ENCODE results near the gene CATSPERE.

- TF ChIP-seq E2F4 (CRISPR knock-in tag; IDR thresholded peaks at IDR 0.05; ENCODE audit: low read depth): no peak
- no peak for TF ChIP-seq SMARCC2 (IDR thresholded peaks at IDR 0.05; ENCODE audit: low read depth)
- TF ChIP-seq PHF8 (IDR thresholded peaks at IDR 0.05; ENCODE audit: borderline replicate concordance, low read length): no peak
- TF ChIP-seq CREBBP (IDR thresholded peaks at IDR 0.05; ENCODE audit: low read depth, low read length): no peak
- TF ChIP-seq CUX1 (CRISPR knock-in tag; IDR thresholded peaks at IDR 0.05): no peak
- no peak for TF ChIP-seq CTCF (IDR thresholded peaks at IDR 0.05 in 2 of 3, conservative IDR thresholded peaks at IDR 0.05 in 1 of 3; ENCODE audit: insufficient read depth in 2 of 3, low read depth in 1 of 3, low read length in 3 of 3)
- no peak for TF ChIP-seq KLF13 (tag; IDR thresholded peaks at IDR 0.05; ENCODE audit: borderline replicate concordance, low read depth)
These were observed 54.6 kb downstream of the CATSPERE start for GRCh38 chr1:244515680-244516079.
